Pons (tissue), 1 donor: ENCODE measurements around the gene CCL20.
"Not testable (repeated sequence)": the region's sequence is repeated elsewhere in the genome, so short reads cannot be mapped to it uniquely, and the experiment has no call there.

ENCODE experiments used
- DNase-seq: peaks from one replicate; pipeline ENCODE4 v3.0.0-alpha.2; 2016; ENCODE audit warnings: low spot score

CCL20 gene

GRCh38 chr2:227813562-227814353, at the start of gene CCL20:
Gene CCL20 (plus strand): TSS chr2:227813842. CDS start chr2:227813912, 70 bp downstream.
- no peak for DNase-seq

GRCh38 chr2:227765788-227766372, 47.8 kb upstream of the CCL20 start:
- no peak for DNase-seq

- peak; percentile 76 for DNase-seq
These were observed 47.2 kb upstream of the CCL20 start for GRCh38 chr2:227766373-227766883.

GRCh38 chr2:227767830-227768229, 45.8 kb upstream of the CCL20 start:
- DNase-seq, result no peak

- DNase-seq, result no peak
These were observed 41.4 kb upstream of the CCL20 start for GRCh38 chr2:227772197-227772661.

- no peak for DNase-seq
These were observed 40.7 kb upstream of the CCL20 start for GRCh38 chr2:227772932-227773331.

GRCh38 chr2:227774011-227774624, 39.5 kb upstream of the CCL20 start:
- no peak for DNase-seq

GRCh38 chr2:227774895-227775842, 38.5 kb upstream of the CCL20 start:
- no peak for DNase-seq

GRCh38 chr2:227780981-227781615, 32.5 kb upstream of the CCL20 start:
- DNase-seq, result no peak

- DNase-seq, result no peak
These were observed 31.8 kb upstream of the CCL20 start for GRCh38 chr2:227781841-227782240.

GRCh38 chr2:227782804-227783203, 30.8 kb upstream of the CCL20 start:
- no peak for DNase-seq

- DNase-seq, result peak; percentile 69
These were observed 30.1 kb upstream of the CCL20 start for GRCh38 chr2:227783404-227784138.

- DNase-seq, result no peak
These were observed 28.3 kb upstream of the CCL20 start for GRCh38 chr2:227785293-227785692.

- no peak for DNase-seq
These were observed 25.1 kb upstream of the CCL20 start for GRCh38 chr2:227788561-227789018.

GRCh38 chr2:227789803-227790202, 23.8 kb upstream of the CCL20 start:
- no peak for DNase-seq

GRCh38 chr2:227793148-227793712, 20.4 kb upstream of the CCL20 start:
- DNase-seq, result no peak

GRCh38 chr2:227796045-227796711, 17.5 kb upstream of the CCL20 start:
- DNase-seq, result no peak

GRCh38 chr2:227796768-227797167, 16.9 kb upstream of the CCL20 start:
- DNase-seq, result not testable (repeated sequence)

GRCh38 chr2:227799202-227799601, 14.4 kb upstream of the CCL20 start:
- DNase-seq, result no peak
